Renal pelvis (tissue), 4 donors: ENCODE results near the gene ACSS3. TPM values are rescaled to one million over a fixed set of nuclear protein-coding genes. Genes with fewer than 3 reads are reported as not detected.

Experiments
- DNase-seq: peaks from one replicate; pipeline ENCODE4 v3.0.0-alpha.2; 2013
- polyA plus RNA-seq, 3 donors: library from polyadenylated mRNA; unstranded; fragments of 120-200 nt; gene quantifications; one replicate each; pipeline ENCODE4 v1.2.1, GENCODE V29; 2013; ENCODE audit not compliant: insufficient read length in 3 of 3

The ACSS3 gene
- polyA plus RNA-seq, 3 donors, result 15.5 to 18.6 (median 17.7) TPM

DNA sequence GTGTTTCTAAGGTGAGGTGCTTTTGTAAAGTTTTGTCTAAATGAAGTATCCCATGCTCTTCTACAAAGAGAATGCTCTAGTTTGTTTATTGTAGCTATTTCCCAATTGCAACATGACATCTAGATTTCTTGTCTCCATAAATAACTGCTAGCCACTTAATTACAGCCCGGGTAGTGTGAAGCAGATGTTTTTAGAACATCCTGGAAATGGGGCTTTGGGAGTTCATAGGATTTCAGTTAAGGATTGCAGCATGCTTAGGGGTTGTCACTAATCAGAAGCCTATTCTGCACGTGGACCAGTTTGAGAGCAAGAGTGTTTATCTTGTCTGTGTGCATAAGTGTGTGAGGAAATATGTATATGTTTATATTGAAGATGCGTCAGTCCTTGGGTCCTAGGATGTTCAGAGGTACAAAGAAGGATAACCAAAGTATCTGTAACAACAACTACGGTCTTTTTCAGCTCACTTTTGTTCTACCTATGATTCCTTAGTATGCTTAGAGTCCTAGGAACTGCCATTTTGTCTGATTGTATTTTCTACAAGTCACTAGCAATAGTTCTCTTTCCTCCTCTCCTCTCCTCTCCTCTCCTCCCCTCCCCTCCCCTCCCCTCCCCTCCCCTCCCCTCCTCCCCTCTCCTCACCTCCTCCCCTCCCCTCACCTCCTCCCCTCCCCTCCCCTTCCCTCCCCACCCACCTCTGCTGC, 135.3 kb downstream of the ACSS3 start:
- DNase-seq, result no peak

DNA sequence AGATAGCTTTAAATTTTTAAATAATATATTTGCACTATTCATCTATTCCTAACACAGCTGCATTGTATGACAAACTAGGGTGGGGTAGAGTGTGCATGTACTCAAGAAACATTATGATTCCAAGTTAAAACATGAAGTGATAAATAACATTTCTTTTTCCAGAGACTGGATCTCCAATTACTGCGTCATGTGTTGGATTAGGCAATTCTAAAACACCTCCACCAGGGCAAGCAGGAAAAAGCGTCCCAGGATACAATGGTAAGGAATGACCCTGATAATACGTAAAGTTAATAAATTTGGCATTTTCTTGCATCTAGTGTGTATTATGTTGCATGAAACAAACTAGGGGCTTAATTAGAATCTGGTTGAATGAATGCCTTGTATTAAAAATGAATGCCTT, 138.9 kb downstream of the ACSS3 start:
- no peak for DNase-seq

DNA sequence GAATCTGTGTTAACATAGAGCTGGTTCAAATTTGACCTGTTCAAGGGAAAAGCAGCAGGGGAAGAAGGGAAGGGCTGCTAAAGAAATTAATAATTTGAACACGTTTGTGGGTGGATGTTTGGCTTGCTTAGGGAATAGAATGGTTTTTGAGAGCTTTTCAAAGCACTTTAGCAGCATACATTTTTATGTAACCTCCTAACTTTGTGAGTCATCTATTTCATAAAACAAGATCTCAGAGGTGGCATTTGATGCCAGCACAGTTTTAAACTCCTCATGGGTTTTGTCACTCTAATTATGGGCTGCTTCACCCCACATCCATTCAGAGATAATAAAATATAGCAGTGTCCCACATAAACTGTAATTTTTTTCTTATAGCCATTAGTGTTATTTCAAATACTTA, 143.8 kb downstream of the ACSS3 start:
- DNase-seq, result no peak

DNA sequence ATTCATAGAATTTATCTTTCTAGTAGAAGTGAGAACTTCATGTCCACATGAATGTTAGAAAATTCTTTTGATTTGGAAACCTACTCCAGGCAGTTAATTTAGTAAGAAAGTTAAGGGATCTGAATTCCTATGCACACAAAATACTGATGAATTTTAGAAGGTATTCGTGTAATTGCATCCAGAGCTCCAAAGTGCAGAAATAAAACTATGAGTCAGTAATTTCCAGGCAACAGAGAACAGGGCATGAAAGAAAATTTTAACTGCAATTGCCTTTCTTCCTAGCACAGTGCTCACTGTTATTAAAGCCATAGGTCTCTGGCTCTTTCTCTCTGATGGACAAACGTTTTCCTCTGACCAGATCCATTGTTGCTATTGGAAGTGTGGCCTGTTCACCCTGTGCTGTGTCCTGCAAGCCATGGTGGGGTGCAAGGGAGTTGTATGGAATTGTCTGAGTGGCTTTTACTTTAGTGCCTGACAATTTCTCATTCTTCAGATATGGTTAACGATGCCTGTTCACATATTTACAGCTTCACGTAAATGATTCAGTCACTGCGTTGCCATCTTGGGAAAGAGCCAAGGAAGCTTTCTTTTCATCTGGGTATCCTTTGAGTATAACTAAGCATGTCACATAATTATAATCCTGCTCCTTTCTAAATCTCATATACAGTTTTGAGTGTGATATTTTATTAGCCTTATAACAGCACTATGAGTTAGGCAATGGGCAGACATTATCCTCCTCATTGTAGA, 145.1 kb downstream of the ACSS3 start:
- DNase-seq, result no peak

DNA sequence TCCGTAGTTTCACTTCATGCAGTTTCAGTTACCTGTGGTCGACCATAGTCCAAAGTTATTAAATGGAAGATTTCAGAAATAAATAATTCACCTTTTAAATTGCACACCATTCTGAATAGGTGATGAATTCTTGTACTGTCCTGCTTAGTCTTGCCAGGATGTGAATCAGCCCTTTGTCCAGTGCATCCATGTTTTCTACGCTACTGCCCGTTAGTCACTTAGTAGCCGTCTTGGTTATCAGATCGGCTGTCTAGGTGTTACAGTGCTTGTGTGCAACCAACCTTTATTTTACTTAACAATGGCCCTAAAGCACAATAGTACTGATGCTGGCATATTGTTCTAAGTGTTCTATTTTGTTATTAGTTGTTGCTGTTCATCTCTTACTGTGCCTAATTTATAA, 146.7 kb downstream of the ACSS3 start:
- DNase-seq, result no peak

DNA sequence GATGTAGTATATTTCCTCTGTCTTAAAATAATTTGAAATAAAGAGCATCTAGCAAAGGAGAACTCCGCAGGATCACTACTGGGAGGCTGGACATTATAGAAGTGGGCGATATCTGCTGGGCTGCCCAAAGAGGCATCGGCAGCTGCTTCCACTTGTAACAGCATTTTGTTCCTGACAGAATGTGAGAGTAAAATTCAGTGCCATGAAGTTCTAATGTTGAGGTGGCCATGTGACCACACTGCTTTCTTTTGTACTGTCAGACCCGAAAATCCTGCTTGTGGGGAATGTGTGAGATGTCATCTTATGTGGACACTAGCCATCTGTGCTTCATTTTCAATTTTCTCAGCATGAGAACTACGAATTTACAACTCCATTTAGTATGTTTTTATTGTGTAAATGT, 151.9 kb downstream of the ACSS3 start:
- DNase-seq, result no peak

DNA sequence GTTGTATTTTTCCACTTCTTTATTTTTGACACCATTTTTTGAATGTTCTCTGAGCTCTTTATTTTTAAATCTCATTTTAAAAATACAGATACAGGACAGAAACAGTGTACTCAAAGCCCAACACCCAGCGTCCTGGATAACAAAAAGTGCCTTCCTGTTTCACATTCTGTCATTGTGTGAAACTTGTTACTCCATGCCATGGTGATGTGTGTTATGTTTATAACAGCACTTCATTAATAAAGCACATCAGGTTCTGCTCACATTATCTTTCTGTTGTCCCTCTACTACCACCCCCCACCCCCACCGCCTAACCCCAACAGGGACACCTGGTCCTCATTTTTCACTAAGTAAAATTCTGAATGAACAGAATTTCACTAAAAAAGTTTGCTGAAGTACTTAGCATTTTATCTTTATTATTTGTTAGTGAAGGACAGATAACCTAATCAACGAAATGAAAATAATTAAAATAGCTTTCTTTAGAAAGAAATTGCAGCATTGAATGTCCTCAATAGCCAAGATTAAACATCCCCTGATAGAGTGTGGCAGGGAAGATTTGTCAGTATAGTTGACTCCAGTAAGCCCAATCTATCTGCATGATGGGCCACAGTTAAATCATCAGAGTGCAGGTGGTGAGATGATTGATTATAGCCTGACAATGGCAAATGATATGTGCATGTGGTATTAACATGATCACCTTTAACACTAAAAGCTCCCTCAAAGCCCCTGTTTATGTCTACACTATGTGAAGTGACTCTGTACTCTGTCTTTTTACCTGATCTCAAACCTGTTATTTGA, 153.9 kb downstream of the ACSS3 start:
- no peak for DNase-seq

DNA sequence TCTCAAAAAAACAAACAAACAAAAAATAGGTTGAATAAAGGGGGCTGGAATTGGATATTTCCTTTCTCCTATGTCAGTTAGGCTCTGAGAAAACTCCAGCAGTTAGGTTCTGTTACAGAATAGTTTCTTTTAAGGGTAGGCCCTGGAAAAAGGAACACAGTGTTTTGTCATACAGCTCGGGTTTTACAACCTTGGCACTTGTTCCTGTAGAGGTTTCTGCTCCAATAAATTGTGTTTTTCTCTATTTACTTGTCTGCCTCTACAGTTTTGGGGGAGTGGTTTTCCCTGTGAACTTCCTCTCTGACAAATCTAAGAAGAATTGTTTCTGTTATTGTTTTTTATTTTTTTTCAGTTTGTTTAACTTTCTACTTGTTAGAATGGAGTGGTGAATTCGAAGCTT, 167.6 kb downstream of the ACSS3 start:
- peak; percentile 68 for DNase-seq

DNA sequence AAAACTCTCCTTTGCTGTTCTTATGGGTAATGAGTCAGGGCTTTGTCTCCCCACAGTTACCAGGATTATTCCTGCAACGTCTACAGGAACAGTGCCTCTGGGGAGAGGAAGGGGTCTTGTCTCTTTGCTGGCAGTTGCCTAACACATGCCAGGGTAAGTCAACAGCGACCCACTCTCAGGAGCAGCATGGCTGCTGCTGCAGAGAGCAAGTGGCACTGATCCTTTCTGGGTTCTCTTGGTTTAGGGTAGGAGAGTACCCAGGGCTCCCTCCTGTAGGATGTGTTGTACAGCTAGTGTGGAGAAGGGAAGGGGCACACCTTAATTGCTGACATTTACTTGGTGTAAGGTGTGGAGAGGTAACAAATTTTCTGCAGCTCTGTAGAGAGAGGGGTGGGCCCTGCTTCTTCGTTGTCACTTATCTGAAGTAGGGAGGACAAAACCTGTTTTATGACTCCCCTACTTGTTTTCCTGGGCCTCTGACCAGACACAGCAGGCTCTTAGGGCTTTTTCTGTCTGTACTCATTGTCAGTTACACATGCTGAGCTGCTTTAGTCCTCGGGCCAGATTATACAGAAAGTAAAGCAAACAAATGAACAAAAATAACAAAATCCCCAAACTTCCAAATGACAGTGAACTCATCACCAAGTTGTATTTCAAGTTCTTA, 168.2 kb downstream of the ACSS3 start:
- DNase-seq, result no peak

DNA sequence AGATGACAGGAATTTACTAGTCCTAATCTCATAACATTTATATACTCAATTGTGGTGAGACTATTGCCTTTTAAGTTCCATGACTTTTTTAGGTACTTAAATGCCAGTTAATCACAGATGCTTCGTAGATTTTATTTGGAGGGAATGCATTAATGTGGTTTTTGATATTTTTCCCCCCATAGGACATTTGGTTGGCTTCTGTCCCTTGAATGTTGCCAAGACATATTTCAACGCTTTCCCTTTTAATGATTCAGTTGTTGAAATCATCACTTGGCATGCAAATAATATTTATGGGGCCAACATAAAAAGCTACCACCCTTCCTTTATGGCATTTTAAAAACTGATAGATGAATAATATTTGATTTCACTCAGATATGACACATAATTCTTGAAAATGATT, 172.1 kb downstream of the ACSS3 start:
- DNase-seq, result no peak

DNA sequence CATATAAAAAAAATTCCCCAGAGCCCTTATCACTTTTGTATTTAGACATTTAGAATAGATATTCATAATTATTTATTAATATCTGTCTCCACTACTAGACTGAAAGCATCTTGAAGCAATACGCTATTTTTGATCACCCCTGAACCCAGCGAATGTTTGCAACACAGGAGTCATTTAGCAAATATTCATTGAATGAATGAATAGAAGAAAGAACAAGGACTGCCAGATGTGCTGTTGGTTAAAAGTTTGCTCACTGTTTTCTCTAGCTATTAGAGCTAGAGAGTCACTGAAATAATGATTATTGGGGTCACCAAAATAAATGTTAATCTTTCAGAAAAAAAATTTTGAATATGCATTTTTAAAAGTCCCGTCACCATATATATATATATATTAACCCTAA, 174.3 kb downstream of the ACSS3 start:
- DNase-seq, result no peak

DNA sequence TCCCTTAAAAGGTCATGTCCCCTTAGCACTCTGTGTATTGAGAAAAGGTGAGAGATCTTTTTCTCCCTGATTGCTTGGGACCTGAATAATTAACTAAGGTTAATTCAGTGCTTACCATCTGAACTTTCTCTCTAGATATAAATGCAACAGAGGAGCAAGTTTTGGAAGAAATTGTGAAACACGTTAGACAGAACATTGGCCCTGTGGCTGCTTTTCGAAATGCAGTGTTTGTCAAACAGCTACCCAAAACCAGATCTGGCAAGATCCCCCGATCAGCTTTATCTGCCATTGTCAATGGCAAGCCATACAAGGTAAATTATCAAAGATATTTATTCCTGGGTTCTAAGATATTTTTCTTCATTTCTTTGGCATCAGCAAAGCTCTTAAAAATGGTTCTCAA, 175.5 kb downstream of the ACSS3 start:
- no peak for DNase-seq

DNA sequence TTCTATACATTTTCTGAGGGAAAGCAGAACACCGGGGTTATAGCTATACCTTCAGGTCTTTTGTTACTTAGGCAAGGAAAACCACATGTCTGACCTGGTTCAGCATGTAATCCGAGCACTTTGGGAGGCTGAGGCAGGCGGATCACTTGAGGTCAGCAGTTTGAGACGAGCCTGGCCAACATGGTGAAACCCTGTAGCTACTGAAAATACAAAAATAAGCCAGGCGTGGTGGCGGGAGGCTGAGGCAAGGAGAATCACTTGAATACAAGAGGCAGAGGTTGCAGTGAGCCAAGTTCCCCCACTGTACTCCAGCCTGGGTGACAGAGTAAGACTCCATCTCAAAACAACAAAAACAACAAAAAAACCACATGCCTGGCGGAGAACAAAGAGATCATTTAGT, 177.6 kb downstream of the ACSS3 start:
- DNase-seq, result no peak

DNA sequence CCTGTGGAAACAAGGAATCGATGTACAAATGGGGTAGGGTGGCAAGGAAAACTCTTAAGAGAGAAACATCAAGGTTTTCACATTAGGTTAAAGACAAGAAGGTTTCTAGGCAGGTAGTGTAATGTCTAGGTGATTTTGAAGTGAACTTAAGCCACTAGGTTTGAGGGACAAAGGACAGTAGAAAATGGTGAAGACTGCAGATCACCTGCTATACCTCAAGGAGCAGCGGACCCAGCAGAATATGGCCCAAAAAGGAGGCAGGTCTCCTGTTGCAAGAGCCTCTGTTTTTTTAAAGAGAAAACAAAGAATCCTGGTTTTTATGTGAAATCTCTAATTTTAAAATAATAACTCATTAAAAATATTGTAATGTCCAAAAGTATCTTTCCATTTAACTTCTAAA, 178.1 kb downstream of the ACSS3 start:
- DNase-seq, result no peak

DNA sequence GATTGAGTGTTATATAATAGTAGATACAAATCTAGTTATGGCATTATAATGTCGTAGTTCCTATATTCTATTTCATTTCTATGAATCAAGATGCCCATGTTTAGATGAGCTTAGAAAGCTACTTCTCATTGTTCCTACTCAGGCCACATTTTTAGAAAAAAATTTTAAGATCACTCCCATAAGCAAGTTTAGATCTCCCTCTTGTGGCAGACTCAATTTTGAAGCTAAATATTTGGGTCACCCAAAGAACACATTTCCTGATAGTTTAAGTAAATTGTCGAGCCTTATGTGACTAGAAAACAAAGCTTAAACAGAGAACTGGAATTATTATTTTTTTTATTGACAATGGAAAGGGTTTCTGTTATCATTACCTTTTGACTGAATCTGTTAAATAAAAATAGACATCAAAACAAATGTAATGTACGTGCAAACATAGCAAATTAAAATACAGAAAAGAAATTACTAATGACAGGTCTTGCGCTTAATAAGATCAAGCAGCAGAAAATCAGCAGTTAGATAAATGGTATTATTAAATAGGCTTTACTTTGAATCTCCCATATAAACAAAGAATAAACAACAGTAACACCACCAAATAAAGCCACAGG, 180.2 kb downstream of the ACSS3 start:
- peak; percentile 61 for DNase-seq

DNA sequence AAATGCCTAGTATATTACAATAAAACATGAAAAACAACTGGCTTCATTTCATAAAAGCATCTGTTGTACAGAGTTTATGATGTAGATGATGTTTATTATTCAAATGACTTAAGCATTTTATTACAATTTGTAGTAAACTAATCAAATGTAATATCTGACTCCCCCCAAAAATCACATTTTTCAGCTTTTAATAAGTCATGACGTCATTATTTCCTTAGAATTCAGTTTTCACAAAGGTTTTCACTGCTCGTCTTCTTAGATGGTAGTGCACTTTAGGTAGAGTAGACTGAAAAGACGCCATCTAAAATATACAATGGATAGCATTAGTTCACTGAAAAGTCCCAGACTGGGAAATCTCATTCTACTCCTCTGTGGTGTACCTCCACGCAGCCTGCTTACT, 181.5 kb downstream of the ACSS3 start:
- no peak for DNase-seq

DNA sequence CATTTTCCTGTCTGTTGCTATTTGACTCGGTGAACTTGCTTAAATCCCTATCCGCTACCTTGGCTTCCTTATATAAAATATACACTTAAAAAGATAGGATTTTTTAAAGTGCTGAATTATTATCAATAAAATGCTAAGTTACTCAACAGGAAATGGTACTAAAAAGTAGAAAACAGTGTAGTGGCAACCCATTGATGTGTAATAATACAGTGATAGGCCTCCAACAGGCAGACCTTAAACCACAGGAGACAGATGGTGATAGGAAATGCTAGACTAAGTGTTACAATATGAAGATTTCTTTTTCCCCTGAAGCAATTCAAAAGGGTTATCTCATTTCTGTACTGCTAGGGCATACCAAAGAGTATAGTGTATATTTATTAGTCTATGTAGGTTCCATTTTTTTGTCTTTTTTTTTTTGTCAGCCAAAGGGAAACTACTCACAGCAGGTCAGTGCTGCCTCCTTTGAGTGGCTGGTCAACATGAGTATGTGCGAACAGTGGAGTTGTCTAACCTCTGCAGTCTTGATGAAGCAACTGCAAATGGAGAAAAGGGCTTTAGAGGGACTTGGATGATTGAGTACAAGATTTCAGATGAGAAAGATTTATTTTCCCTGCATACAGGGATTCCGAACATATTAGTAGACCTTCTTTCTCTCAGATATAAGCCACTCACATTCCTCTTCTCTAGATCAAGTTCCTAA, 183.8 kb downstream of the ACSS3 start:
- DNase-seq, result no peak

DNA sequence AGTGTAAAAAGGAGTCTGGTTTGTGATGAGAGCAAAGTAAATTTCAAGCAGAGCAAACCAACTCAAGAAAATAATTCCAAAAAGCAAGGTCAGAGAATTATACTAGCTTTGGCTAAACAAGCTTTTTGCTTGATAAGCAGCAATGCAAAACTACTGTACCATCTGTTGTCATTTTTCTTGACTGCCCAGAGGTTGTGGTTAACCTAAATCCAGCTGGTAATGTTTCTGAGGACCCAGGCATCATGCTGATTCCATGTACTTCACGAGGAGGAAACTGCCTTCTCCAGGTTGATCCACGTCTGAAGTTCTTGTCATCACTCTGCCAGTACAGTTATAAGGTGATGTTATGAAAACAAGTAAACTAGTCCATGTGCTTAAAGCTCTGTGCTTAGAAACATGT, 185.2 kb downstream of the ACSS3 start:
- no peak for DNase-seq

DNA sequence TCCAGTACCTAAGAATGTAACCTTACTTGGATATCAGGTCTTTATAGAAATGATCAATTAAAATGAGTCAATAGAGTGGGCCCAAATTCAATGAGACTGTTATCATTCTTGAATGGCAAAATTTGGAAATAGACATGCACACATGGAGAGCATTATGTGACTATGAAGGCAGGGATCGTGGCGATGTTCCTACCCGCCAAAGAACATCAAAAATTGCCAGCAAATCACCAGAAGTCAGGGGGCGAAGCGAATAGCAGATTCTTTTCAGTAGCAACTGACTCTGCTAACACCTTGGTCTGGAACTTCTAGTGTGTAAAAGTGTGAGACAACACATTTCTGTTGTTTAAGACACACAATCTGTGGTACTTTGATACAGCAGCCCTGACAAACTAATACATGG, 192.5 kb downstream of the ACSS3 start:
- no peak for DNase-seq

DNA sequence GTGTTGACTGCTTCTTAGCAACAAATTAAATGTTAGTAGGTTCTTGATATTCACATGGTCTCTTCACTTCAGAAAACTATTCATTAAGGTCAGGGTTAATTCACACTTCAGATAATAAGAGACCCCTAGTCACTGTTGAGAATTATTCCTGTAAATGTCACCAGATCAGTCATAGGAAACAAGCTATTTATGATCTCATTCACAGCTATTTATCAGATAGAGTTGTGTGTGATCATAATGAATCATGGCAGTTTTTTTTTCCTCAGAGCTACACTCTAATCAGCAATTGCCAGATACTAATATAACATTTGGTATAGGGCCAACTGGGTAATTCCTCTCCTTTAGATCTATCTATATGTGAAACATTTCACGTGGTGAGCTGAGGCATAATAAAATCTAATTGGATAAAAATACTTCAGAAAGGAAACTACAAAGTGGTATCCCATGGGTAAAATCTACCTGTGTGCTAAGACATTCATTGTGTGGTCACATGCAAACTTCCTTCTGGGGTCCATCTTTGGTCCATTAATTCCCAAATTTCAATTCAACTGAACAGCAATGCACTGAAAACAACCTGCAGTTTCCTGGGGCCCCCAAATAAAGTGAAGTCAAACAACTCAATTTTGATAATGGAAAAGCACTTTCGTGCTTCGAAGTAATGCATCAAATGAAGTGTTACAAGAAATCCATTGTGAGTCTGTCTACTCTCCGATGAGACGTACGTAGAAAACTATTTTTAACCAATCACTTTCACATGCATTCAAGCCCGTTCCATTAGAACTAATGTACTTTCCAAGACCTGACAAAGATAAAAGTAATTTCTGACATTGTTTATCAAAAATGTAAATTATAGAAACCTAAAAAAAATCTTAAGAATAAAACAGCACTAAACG, 197.0 kb downstream of the ACSS3 start:
- DNase-seq, result no peak
